Endothelial cell of umbilical vein (primary cell): ENCODE data around the gene CELSR2. TPM values are rescaled to one million over a fixed set of nuclear protein-coding genes. Genes with fewer than 3 reads are reported as not detected.

Source experiments
- BruUV-seq: library from RNA; stranded (reverse); fragments of 400-500 nt; replicated peaks from 2 replicates; lab custom pipeline; 2021; lab: Mats Ljungman, UMichigan
- CTCF ChIA-PET: fragments of 300-600, 350-600 bp; sonication (Branson Sonifier 250); formaldehyde crosslinking; loops from one replicate; lab custom pipeline; 2021; ENCODE audit warnings: antibody characterized with exemption, inconsistent platforms; lab: Charles Lee
- POLR2A ChIA-PET: fragments of 300-600, 350-600 bp; sonication (Branson Sonifier 250); formaldehyde crosslinking; loops from one replicate; lab custom pipeline; 2021; ENCODE audit warnings: antibody characterized with exemption, inconsistent platforms; lab: Charles Lee
- DNase-seq: peaks from one replicate; pipeline ENCODE4 v3.0.0-alpha.2; 2011; ENCODE audit warnings: low read depth, low spot score
- FAIRE-seq: peaks from 2 replicates; lab custom pipeline; 2011; peaks lifted over from hg19 to GRCh38; lab: Jason Lieb, UNC
- H2AFZ ChIP-seq: 2 replicates; pipeline ENCODE4 v1.6.0; 2012; ENCODE audit warnings: low read depth, low read length, control low read depth, inconsistent platforms
- H3K27ac ChIP-seq: 2 replicates; pipeline ENCODE4 v1.5.1; 2011; ENCODE audit warnings: low read depth, mild to moderate bottlenecking, control low read depth, low read length, moderate library complexity; ENCODE audit not compliant: insufficient read depth
- H3K27me3 ChIP-seq, 2 experiments: 2 replicates each; pipeline versions ENCODE4 v1.6.0 to v1.6.1; 2011; ENCODE audit warnings: low read length in 2 of 2, mixed read lengths in 1 of 2; ENCODE audit not compliant: control insufficient read depth in 2 of 2, insufficient read depth in 2 of 2
- H3K36me3 ChIP-seq, 2 experiments: 2 replicates in 1 of 2; 3 replicates in 1 of 2; pipeline ENCODE4 v1.5.1; 2011; ENCODE audit warnings: low read length in 2 of 2, mild to moderate bottlenecking in 1 of 2, moderate library complexity in 1 of 2; ENCODE audit not compliant: control insufficient read depth in 2 of 2, insufficient read depth in 2 of 2; ENCODE audit errors: extremely low read depth in 1 of 2
- H3K4me1 ChIP-seq: 3 replicates; pipeline ENCODE4 v1.5.1; 2011; ENCODE audit warnings: mild to moderate bottlenecking, low read length; ENCODE audit not compliant: control insufficient read depth, insufficient read depth; ENCODE audit errors: extremely low read depth
- H3K4me2 ChIP-seq: 2 replicates; pipeline ENCODE4 v1.6.1; 2011; ENCODE audit warnings: low read length, control low read depth, mixed read lengths; ENCODE audit not compliant: insufficient read depth
- H3K4me3 ChIP-seq, 3 experiments: fragments of 200-600 bp in 1 of 3; sonication (generic), shearing (Covaris generic) in 1 of 3; replicated peaks in 1 of 3; 2 replicates each; pipeline ENCODE4 v1.5.1; 2011 to 2016; ENCODE audit warnings: control low read depth in 3 of 3, low read length in 3 of 3, mild to moderate bottlenecking in 2 of 3, inconsistent platforms in 1 of 3, low read depth in 1 of 3, moderate library complexity in 1 of 3; ENCODE audit not compliant: insufficient read depth in 1 of 3
- H3K79me2 ChIP-seq: 2 replicates; pipeline ENCODE4 v1.6.0; 2012; ENCODE audit warnings: low read length, inconsistent platforms; ENCODE audit not compliant: control insufficient read depth, insufficient read depth
- H3K9ac ChIP-seq: replicated peaks from 2 replicates; pipeline ENCODE3; 2011; ENCODE audit warnings: low read length, control low read depth; ENCODE audit not compliant: insufficient read depth; ENCODE audit errors: extremely low read depth
- H3K9me1 ChIP-seq: replicated peaks from 3 replicates; pipeline ENCODE4 v1.6.0; 2011; ENCODE audit warnings: mild to moderate bottlenecking, low read length; ENCODE audit not compliant: control insufficient read depth, insufficient read depth; ENCODE audit errors: extremely low read depth
- H3K9me3 ChIP-seq: replicated peaks from 2 replicates; pipeline ENCODE4 v1.5.1; 2012; ENCODE audit warnings: low read length, inconsistent platforms; ENCODE audit not compliant: control insufficient read depth, insufficient read depth
- H4K20me1 ChIP-seq: replicated peaks from 2 replicates; pipeline ENCODE3; 2011; ENCODE audit warnings: mild to moderate bottlenecking, low read length; ENCODE audit not compliant: control insufficient read depth, insufficient read depth; ENCODE audit errors: extremely low read depth
- CTCF ChIP-seq, 2 donors: IDR thresholded peaks; 1 replicate in 1 of 2; 2 replicates in 1 of 2; pipeline ENCODE4 v1.5.1; 2011; ENCODE audit warnings: low read length in 2 of 2, mild to moderate bottlenecking in 2 of 2, moderate library complexity in 2 of 2, control low read depth in 1 of 2, inconsistent platforms in 1 of 2, low read depth in 1 of 2; ENCODE audit not compliant: insufficient read depth in 1 of 2; ENCODE audit errors: extremely low read depth in 1 of 2
- EZH2 ChIP-seq: IDR thresholded peaks from 2 replicates; pipeline ENCODE4 v1.6.1; 2012; ENCODE audit warnings: borderline replicate concordance, low read depth, mild to moderate bottlenecking, moderate library complexity, low read length, inconsistent platforms; ENCODE audit not compliant: severe bottlenecking
- GATA2 ChIP-seq: IDR thresholded peaks from 2 replicates; pipeline ENCODE4 v1.7.0; 2011; ENCODE audit warnings: low read depth, mild to moderate bottlenecking, moderate library complexity, mixed read lengths, low read length; ENCODE audit not compliant: insufficient read length, insufficient read depth
- JUN ChIP-seq: IDR thresholded peaks from 2 replicates; pipeline ENCODE4 v1.6.1; 2011; ENCODE audit warnings: borderline replicate concordance, low read depth; ENCODE audit not compliant: insufficient read length, insufficient read depth
- MAX ChIP-seq: IDR thresholded peaks from 2 replicates; pipeline ENCODE4 v1.6.1; 2011; ENCODE audit not compliant: insufficient read depth, insufficient read length
- MYC ChIP-seq: IDR thresholded peaks from one replicate; pipeline ENCODE4 v1.6.1; 2011; ENCODE audit warnings: mild to moderate bottlenecking, low read depth, low read length
- POLR2A ChIP-seq: IDR thresholded peaks from 2 replicates; pipeline ENCODE4 v1.6.1; 2012; ENCODE audit warnings: low read depth, mild to moderate bottlenecking, control low read depth, low read length
- POLR2AphosphoS5 ChIP-seq: IDR thresholded peaks from 2 replicates; pipeline ENCODE4 v1.6.1; 2012; ENCODE audit warnings: low read depth, mild to moderate bottlenecking, control low read depth, low read length, moderate library complexity; ENCODE audit not compliant: insufficient read depth
- dilution Hi-C: fragments of 300-500 bp; cut with MboI; formaldehyde crosslinking; loops from one replicate; pipeline ENCODE4 v1.15.0; 2019; ENCODE audit warnings: low sequenced_read_pairs; ENCODE audit not compliant: extremely low pct_ligation_motif_present
- intact Hi-C: fragments of 100-400 bp; cut with micrococcal nuclease; formaldehyde crosslinking; loops from one replicate; pipeline ENCODE4 v1.10.0; 2022
- polyA plus RNA-seq, 4 experiments: library from polyadenylated mRNA; depleted of rRNA in 3 of 4; stranded (reverse) in 3 of 4; unstranded in 1 of 4; fragments of >200 nt; gene quantifications; 2 replicates each; pipeline versions ENCODE4 v1.2.1 to v1.2.3, GENCODE V29; 2011 to 2012; ENCODE audit warnings: missing spikeins in 1 of 4
- total RNA-seq: library from RNA; stranded (reverse); gene quantifications from 2 replicates; pipeline ENCODE4 v1.2.3, GENCODE V29; 2021

The CELSR2 gene
- total and polyA plus RNA-seq, 2 donors (not counting 3 experiments of a cell fraction or from before 2014, with no cell fraction given), result 0.90 to 1.4 TPM

DNA sequence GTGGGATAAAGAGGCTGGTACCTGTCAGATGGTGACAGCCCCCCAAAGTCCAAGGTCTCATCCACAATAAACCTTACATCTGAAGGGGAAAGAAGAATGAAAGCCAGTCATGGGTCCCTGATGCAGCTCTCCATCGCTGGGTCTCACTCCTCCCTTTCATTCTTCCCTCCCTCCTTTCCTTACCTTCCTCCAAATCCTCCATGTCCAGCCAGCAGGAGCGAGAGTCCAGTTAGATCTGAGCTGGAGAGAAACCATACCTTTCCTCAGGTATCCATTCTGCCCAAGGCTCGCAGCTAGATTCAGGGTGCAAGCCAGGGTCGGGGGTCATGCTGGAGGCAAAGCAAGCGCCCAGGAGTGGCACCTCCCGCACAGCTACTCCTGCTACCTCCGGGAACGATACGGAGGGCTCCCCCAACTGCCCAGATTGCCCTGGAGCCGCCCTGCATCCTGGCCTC, 33.2 kb downstream of the CELSR2 start:
- peaks cover 16% of the 10 kb centered on the region for H3K79me2 ChIP-seq
- H3K36me3 ChIP-seq, result no peaks in the 10 kb centered on the region
- peak overlapping the region; percentile 99 for H3K4me2 ChIP-seq
- DNase-seq (no peak), FAIRE-seq (no peak)
- dilution Hi-C loops (no loop called here), intact Hi-C loops (no loop called here)
- CTCF ChIA-PET, result interaction anchor here (0.9 to 3.7 kb wide), 9 partner anchors 10 to 251 kb away, joined by 3 to 57 read pairs (median 3); partner anchors contain the start of gene SORT1
- TF ChIP-seq POLR2AphosphoS5 (no peak), MAX (no peak), JUN (no peak), CTCF (IDR thresholded peaks at IDR 0.05; ENCODE audit: extremely low read depth in 1 of 2, insufficient read depth in 1 of 2, low read depth in 1 of 2, low read length in 2 of 2) (no peak), EZH2 (no peak), POLR2A (no peak), MYC (no peak), GATA2 (no peak)
- H3K9me3 ChIP-seq, result no peaks in the 10 kb centered on the region
- H3K9me1 ChIP-seq, result no peaks in the 10 kb centered on the region
- H3K4me3 ChIP-seq, result peak overlapping the region; percentile 61 to 81 (median 71)
- H3K27ac ChIP-seq, result no peak overlapping the region
- H3K9ac ChIP-seq, result peak overlapping the region; percentile 46
- POLR2A ChIA-PET, result interaction anchor here (0.8 kb wide), 1 partner anchor 115 kb away, joined by 3 read pairs; the partner anchor contains the start of gene SORT1
- H2AFZ ChIP-seq, result peak overlapping the region; percentile 100
- H3K4me1 ChIP-seq, result peaks cover 22% of the 10 kb centered on the region
- no TSS peak for BruUV-seq
- H4K20me1 ChIP-seq, result no peaks in the 10 kb centered on the region
- no peaks in the 10 kb centered on the region for H3K27me3 ChIP-seq
